A673 (cell line): ENCODE data around the gene RSPH6A. TPM values are rescaled to one million over a fixed set of nuclear protein-coding genes. Genes with fewer than 3 reads are reported as not detected.
A peak's percentile ranks its signal among the peaks of the same experiment; 100 is the strongest.

Source experiments
- BruUV-seq: library from RNA; stranded (reverse); fragments of 400-500 nt; replicated peaks from 2 replicates; lab custom pipeline; 2021; lab: Mats Ljungman, UMichigan
- CTCF ChIA-PET: fragments of 300-600 bp; sonication (Branson Sonifier 250); formaldehyde crosslinking; loops from one replicate; lab custom pipeline; 2022; ENCODE audit warnings: antibody characterized with exemption; lab: Charles Lee
- POLR2A ChIA-PET: fragments of 300-600 bp; sonication (Branson Sonifier 250); formaldehyde crosslinking; loops from one replicate; lab custom pipeline; 2022; ENCODE audit warnings: antibody characterized with exemption; ENCODE audit not compliant: low non-redundant PET; lab: Charles Lee
- DNase-seq: peaks from one replicate; pipeline ENCODE4 v3.0.0-alpha.2; 2015; ENCODE audit warnings: low spot score
- H3K27ac ChIP-seq: fragments of 200-600 bp; sonication (generic); 2 replicates; pipeline ENCODE4 v1.5.1; 2016; ENCODE audit warnings: mixed run types, low read depth, mild to moderate bottlenecking, mixed read lengths, antibody characterized with exemption, low read length; ENCODE audit not compliant: poor library complexity, severe bottlenecking
- H3K27me3 ChIP-seq: fragments of 200-600 bp; sonication (generic); replicated peaks from 2 replicates; pipeline ENCODE4 v1.6.1; 2017; ENCODE audit warnings: mixed run types, low read depth, mild to moderate bottlenecking, mixed read lengths, antibody characterized with exemption, low read length; ENCODE audit not compliant: insufficient read depth, poor library complexity
- H3K36me3 ChIP-seq: fragments of 200-600 bp; sonication (generic); 2 replicates; pipeline ENCODE4 v1.6.1; 2016; ENCODE audit warnings: mixed run types, mild to moderate bottlenecking, mixed read lengths, antibody characterized with exemption, low read length; ENCODE audit not compliant: insufficient read depth, poor library complexity, severe bottlenecking
- H3K4me1 ChIP-seq: fragments of 200-600 bp; sonication (generic); 2 replicates; pipeline ENCODE4 v1.6.1; 2017; ENCODE audit warnings: mixed run types, mild to moderate bottlenecking, mixed read lengths, antibody characterized with exemption, low read length; ENCODE audit not compliant: insufficient read depth, poor library complexity, severe bottlenecking
- H3K4me3 ChIP-seq: fragments of 200-600 bp; sonication (generic); 2 replicates; pipeline ENCODE4 v1.5.1; 2016; ENCODE audit warnings: low read depth, mixed run types, mild to moderate bottlenecking, mixed read lengths, low read length; ENCODE audit not compliant: poor library complexity, severe bottlenecking
- H3K9me3 ChIP-seq: fragments of 200-600 bp; sonication (generic); 2 replicates; pipeline ENCODE4 v1.6.1; 2016; ENCODE audit warnings: mixed run types, low read depth, mild to moderate bottlenecking, mixed read lengths, antibody characterized with exemption, low read length; ENCODE audit not compliant: poor library complexity, severe bottlenecking
- EZH2 ChIP-seq: fragments of 200-600 bp; sonication (generic); IDR thresholded peaks from 2 replicates; pipeline ENCODE4 v1.6.1; 2017; ENCODE audit warnings: borderline replicate concordance, low read depth, mild to moderate bottlenecking, mixed read lengths, antibody characterized with exemption, low read length; ENCODE audit not compliant: poor library complexity, severe bottlenecking
- intact Hi-C: fragments of 100-400 bp; cut with micrococcal nuclease; formaldehyde crosslinking; loops from one replicate; pipeline ENCODE4 v1.10.0; 2022; ENCODE audit not compliant: unreplicated experiment
- total RNA-seq: library from RNA; stranded (reverse); gene quantifications from 2 replicates; pipeline ENCODE4 v1.2.3, GENCODE V29; 2021
- TF ChIP-seq, protein P1 (sequence below): fragments of 300-800, 200-600 bp; sonication (generic); conservative IDR thresholded peaks from 2 replicates; pipeline ENCODE4 v1.5.1; 2017; ENCODE audit warnings: low read depth, mild to moderate bottlenecking, antibody characterized with exemption, low read length, moderate library complexity, mixed read lengths

Gene RSPH6A
- total RNA-seq, 1 experiment from 2014 or later: 0.19 TPM

DNA sequence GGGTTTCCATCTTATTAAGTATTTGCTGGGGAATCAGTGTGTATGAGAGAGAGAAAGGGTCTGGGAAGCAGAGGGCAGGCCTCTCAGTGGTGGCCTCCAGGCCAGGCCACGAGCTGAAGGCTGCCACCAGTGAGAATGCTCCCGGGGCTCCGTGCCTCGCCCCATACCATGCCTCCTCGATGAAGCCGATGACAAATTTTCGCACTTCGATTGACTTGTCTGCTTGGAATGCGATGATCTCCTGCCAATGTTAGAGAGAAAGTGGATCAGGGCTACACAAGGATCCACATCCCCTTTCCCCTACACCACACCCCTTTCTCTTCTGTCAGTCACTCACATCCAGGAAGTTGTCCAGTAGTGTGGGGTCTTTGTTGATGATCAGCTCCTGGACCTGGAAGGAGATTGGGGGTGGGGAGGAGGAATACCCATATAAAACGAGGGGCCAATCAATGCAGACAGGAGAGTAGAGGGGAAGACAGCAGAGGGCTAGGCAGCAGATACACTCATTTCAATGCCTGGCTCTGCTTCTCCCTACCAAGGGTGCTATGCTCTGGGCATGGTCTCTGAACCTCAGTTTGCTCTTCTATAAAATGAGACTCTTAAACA is 37.1 kb upstream of the RSPH6A start:
- H3K27me3 ChIP-seq: no peaks in the 10 kb centered on the region
- intact Hi-C loops: no loop called here
- no peak for TF ChIP-seq EZH2
- TF ChIP-seq, protein P1, sequence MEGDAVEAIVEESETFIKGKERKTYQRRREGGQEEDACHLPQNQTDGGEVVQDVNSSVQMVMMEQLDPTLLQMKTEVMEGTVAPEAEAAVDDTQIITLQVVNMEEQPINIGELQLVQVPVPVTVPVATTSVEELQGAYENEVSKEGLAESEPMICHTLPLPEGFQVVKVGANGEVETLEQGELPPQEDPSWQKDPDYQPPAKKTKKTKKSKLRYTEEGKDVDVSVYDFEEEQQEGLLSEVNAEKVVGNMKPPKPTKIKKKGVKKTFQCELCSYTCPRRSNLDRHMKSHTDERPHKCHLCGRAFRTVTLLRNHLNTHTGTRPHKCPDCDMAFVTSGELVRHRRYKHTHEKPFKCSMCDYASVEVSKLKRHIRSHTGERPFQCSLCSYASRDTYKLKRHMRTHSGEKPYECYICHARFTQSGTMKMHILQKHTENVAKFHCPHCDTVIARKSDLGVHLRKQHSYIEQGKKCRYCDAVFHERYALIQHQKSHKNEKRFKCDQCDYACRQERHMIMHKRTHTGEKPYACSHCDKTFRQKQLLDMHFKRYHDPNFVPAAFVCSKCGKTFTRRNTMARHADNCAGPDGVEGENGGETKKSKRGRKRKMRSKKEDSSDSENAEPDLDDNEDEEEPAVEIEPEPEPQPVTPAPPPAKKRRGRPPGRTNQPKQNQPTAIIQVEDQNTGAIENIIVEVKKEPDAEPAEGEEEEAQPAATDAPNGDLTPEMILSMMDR: no peak
- H3K36me3 ChIP-seq: peaks cover 55% of the 10 kb centered on the region
- H3K9me3 ChIP-seq: no peaks in the 10 kb centered on the region
- no peaks in the 10 kb centered on the region for H3K4me1 ChIP-seq
- no peak for DNase-seq
- H3K27ac ChIP-seq: no peak overlapping the region
- no peak overlapping the region for H3K4me3 ChIP-seq
- POLR2A ChIA-PET: interaction anchor here (0.6 kb wide), 1 partner anchor 11 kb away, joined by 5 read pairs; no protein-coding TSS in a partner anchor
- no TSS peak for BruUV-seq
- CTCF ChIA-PET: no interaction called here

GRCh38 chr19:45848922-45849321 is 33.8 kb upstream of the RSPH6A start:
- no peak overlapping the region for H3K4me3 ChIP-seq
- H3K9me3 ChIP-seq: no peaks in the 10 kb centered on the region
- peaks cover 69% of the 10 kb centered on the region for H3K36me3 ChIP-seq
- ChIA-PET CTCF (no interaction called here), POLR2A (no interaction called here)
- no peak overlapping the region for H3K27ac ChIP-seq
- BruUV-seq: no TSS peak
- intact Hi-C loops: no loop called here
- DNase-seq: no peak
- no peaks in the 10 kb centered on the region for H3K27me3 ChIP-seq
- no peaks in the 10 kb centered on the region for H3K4me1 ChIP-seq
- no peak for TF ChIP-seq EZH2
- TF ChIP-seq, protein P1: 0 out of 2 replicates have a peak, but pooled peaks have one; percentile 26

- Histone ChIP-seq H3K36me3 (peaks cover 81% of the 10 kb centered on the region), H3K9me3 (no peaks in the 10 kb centered on the region), H3K4me1 (no peaks in the 10 kb centered on the region), H3K27me3 (no peaks in the 10 kb centered on the region), H3K27ac (no peak overlapping the region), H3K4me3 (no peak overlapping the region)
- DNase-seq: no peak
- BruUV-seq: no TSS peak
- ChIA-PET POLR2A (no interaction called here), CTCF (no interaction called here)
- TF ChIP-seq EZH2: no peak
- TF ChIP-seq, protein P1: no peak
- intact Hi-C loops: no loop called here
Measured at GRCh38 chr19:45847663-45848062, 32.6 kb upstream of the RSPH6A start.
